RPMI8226 (cell line): ENCODE results near the gene UNC13B.

Experiments used
- DNase-seq: peaks from one replicate; pipeline ENCODE4 v3.0.0-alpha.2; 2015

UNC13B gene

GRCh38 chr9:35453786-35454185, 292.0 kb downstream of the UNC13B start:
- DNase-seq, result no peak
